ENCODE data around the gene HTR4.
"Not testable (repeated sequence)": the region's sequence is repeated elsewhere in the genome, so short reads cannot be mapped to it uniquely, and the experiment has no call there.

The HTR4 gene

DNA sequence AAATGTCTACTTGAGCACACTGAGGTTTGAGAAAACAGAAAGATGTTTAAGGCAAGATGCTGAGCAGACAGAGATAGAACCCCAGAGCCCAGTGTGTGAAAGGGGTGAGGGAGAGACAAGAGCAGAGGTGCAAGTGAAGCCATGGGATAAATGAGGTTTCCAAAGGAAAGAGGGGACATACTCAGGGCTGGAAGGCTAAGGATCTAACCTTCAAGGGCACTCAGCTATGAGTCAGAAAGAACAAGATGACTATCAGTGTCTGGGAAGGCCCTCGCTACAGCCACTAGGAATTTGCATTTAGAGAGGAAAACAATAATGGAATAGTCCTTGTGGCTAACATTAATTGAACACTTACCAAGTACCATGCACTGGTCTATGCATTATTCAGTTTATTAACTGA lies 113.7 kb downstream of the HTR4 start:
- Histone ChIP-seq H3K4me2 (ENCODE audit: low read length) (no peak overlapping the region), H3K4me1 (no peaks in the 10 kb centered on the region), H3K9me3 (ENCODE audit: control insufficient read depth, low read length) (no peaks in the 10 kb centered on the region), H2AFZ (no peak overlapping the region), H3K36me3 (ENCODE audit: control insufficient read depth, insufficient read depth, low read length) (no peaks in the 10 kb centered on the region), H3K27ac (no peak overlapping the region), H3K27me3 (ENCODE audit: control insufficient read depth, insufficient read depth, low read length) (no peaks in the 10 kb centered on the region), H3K79me2 (no peaks in the 10 kb centered on the region), H3K9ac (no peak overlapping the region), H3K4me3 (ENCODE audit: low read depth, low read length) (no peak overlapping the region)
- TF ChIP-seq, protein P1, sequence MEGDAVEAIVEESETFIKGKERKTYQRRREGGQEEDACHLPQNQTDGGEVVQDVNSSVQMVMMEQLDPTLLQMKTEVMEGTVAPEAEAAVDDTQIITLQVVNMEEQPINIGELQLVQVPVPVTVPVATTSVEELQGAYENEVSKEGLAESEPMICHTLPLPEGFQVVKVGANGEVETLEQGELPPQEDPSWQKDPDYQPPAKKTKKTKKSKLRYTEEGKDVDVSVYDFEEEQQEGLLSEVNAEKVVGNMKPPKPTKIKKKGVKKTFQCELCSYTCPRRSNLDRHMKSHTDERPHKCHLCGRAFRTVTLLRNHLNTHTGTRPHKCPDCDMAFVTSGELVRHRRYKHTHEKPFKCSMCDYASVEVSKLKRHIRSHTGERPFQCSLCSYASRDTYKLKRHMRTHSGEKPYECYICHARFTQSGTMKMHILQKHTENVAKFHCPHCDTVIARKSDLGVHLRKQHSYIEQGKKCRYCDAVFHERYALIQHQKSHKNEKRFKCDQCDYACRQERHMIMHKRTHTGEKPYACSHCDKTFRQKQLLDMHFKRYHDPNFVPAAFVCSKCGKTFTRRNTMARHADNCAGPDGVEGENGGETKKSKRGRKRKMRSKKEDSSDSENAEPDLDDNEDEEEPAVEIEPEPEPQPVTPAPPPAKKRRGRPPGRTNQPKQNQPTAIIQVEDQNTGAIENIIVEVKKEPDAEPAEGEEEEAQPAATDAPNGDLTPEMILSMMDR (IDR thresholded peaks at IDR 0.05) = no peak

DNA sequence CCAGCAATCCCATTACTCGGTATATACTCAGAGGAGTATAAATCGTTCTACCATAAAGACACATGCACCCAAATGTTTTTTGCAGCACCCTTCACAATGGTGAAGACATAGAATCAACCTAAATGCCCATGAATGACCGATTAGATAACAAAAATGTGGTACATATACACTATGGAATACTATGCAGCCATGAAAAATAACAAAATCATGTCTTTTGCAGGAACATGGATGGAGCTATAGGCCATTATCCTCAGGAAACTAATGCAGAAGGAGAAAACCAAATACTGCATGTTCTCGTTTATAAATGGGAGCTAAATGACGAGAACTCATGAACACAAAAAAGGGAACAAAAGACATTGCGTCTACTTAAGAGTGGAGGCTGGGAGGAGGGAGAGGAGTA lies 114.5 kb downstream of the HTR4 start:
- no peaks in the 10 kb centered on the region for H3K36me3 ChIP-seq (ENCODE audit: control insufficient read depth, insufficient read depth, low read length)
- H3K4me1 ChIP-seq = no peaks in the 10 kb centered on the region
- H3K4me2 ChIP-seq (ENCODE audit: low read length) = no peak overlapping the region

DNA sequence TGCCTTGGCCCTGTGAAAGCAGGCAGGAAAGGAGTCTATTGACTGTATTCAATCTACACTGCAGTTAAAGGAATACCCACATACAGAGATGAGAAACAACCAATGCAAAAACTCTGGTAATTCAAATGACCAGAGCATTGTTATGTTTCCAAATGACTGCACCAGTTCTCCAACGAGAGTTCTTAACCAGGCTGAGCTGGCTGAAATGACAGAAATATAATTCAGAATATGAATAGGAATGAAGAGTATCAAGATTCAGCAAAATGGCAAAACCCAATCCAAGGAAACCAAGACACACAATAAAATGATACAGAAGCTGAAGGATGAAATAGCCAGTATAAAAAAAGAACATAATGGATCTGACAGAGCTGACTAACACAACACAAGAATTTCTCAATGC lies 119.1 kb downstream of the HTR4 start:
- no peak overlapping the region for H3K9ac ChIP-seq
- no peak overlapping the region for H3K27ac ChIP-seq
- H2AFZ ChIP-seq = no peak overlapping the region
- H3K27me3 ChIP-seq (ENCODE audit: control insufficient read depth, insufficient read depth, low read length) = no peaks in the 10 kb centered on the region
- no peak overlapping the region for H3K4me3 ChIP-seq (ENCODE audit: low read depth, low read length)
- TF ChIP-seq, protein P1 (IDR thresholded peaks at IDR 0.05) = no peak
- H3K9me3 ChIP-seq (ENCODE audit: control insufficient read depth, low read length) = no peaks in the 10 kb centered on the region
- H3K79me2 ChIP-seq = no peaks in the 10 kb centered on the region
- no peak overlapping the region for H3K4me2 ChIP-seq (ENCODE audit: low read length)
- H3K4me1 ChIP-seq = no peaks in the 10 kb centered on the region
- no peaks in the 10 kb centered on the region for H3K36me3 ChIP-seq (ENCODE audit: control insufficient read depth, insufficient read depth, low read length)

More for the DNA sequence above, 114.5 kb downstream of the HTR4 start:
- Histone ChIP-seq H3K4me3 (ENCODE audit: low read depth, low read length) (no peak overlapping the region), H3K9me3 (ENCODE audit: control insufficient read depth, low read length) (no peaks in the 10 kb centered on the region), H3K27me3 (ENCODE audit: control insufficient read depth, insufficient read depth, low read length) (no peaks in the 10 kb centered on the region), H3K9ac (no peak overlapping the region), H3K27ac (no peak overlapping the region), H2AFZ (no peak overlapping the region), H3K79me2 (no peaks in the 10 kb centered on the region)
- TF ChIP-seq, protein P1 (IDR thresholded peaks at IDR 0.05) = no peak

DNA sequence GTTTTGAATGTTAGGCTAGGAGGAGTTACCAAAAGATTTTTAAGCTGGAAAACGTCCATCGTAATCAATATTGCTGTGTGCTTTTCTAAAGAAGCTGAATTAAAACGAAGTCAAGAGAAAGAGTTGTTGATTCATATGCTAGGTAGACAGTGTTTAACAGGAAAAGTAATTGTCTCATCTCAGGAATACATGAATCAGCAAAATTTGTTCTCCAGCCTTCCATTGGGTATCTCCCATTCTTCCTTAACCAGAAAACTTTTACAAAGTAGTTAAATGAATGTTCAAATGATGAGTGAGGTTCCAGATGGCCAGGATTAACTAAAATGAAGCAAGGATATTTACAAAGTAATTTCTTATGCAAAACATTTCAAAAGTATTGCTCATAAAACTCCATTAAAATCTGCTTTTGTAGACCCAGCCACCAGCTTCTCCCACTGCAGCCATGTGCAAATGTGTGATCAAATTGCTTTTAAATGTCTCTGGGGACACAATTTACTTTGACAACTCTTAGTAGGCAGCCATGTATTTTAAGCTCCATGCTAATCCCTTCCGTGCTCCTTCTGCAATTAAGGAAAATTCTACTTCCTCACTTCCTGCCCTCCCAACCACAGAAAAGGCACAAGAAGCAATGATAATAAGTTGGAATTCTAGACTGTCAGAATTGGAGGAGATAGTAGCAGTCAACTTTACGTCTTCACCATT lies 121.2 kb downstream of the HTR4 start:
- H3K27ac ChIP-seq = no peak overlapping the region
- no peak overlapping the region for H3K4me3 ChIP-seq (ENCODE audit: low read depth, low read length)
- no peaks in the 10 kb centered on the region for H3K27me3 ChIP-seq (ENCODE audit: control insufficient read depth, insufficient read depth, low read length)
- H3K79me2 ChIP-seq = no peaks in the 10 kb centered on the region
- no peak overlapping the region for H3K4me2 ChIP-seq (ENCODE audit: low read length)
- H3K9me3 ChIP-seq (ENCODE audit: control insufficient read depth, low read length) = no peaks in the 10 kb centered on the region
- H3K4me1 ChIP-seq = no peaks in the 10 kb centered on the region
- H3K9ac ChIP-seq = no peak overlapping the region
- H2AFZ ChIP-seq = no peak overlapping the region
- TF ChIP-seq, protein P1 (IDR thresholded peaks at IDR 0.05) = no peak
- no peaks in the 10 kb centered on the region for H3K36me3 ChIP-seq (ENCODE audit: control insufficient read depth, insufficient read depth, low read length)

DNA sequence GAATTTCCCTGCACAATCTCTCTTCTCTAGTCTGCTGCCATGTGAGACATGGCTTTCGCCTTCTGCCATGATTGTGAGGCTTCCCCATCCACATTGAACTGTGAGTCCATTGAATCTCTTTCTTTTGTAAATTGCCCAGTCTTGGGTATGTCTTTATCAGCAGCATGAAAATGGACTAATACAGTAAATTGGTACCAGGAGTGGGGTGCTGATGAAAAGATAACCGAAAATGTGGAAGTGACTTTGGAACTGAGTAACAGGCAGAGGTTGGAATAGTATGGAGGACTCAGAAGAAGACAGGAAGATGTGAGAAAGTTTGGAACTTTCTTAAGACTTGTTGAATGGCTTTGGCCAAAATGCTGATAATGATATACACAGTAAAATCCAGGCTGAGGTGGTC lies 124.9 kb downstream of the HTR4 start:
- H3K79me2 ChIP-seq; H3K4me1 ChIP-seq; H3K27ac ChIP-seq; H3K4me2 ChIP-seq (ENCODE audit: low read length); H3K4me3 ChIP-seq (ENCODE audit: low read depth, low read length); H3K9me3 ChIP-seq (ENCODE audit: control insufficient read depth, low read length); H3K27me3 ChIP-seq (ENCODE audit: control insufficient read depth, insufficient read depth, low read length); H3K36me3 ChIP-seq (ENCODE audit: control insufficient read depth, insufficient read depth, low read length); H2AFZ ChIP-seq; H3K9ac ChIP-seq: not testable (repeated sequence)
